OCI-LY3 (cell line): ENCODE measurements around the gene SELL.

Experiments
- H2AFZ ChIP-seq: fragments of 200-600, 300-600 bp; shearing (Covaris generic); 2 replicates; pipeline ENCODE4 v1.6.0; 2014; ENCODE audit warnings: antibody characterized with exemption, low read depth, low read length
- H3K27ac ChIP-seq: fragments of 200-600, 300-600 bp; sonication (generic); 2 replicates; pipeline ENCODE4 v1.5.1; 2014; ENCODE audit warnings: mild to moderate bottlenecking, low read length, moderate library complexity, mixed read lengths
- H3K27me3 ChIP-seq: fragments of 200-600, 300-600 bp; sonication (generic); 2 replicates; pipeline ENCODE4 v1.6.1; 2014; ENCODE audit warnings: low read depth, low read length, mixed read lengths
- H3K36me3 ChIP-seq: fragments of 200-600, 300-600 bp; sonication (generic); replicated peaks from 2 replicates; pipeline ENCODE3; 2014; ENCODE audit warnings: low read depth, low read length, mixed read lengths
- H3K4me1 ChIP-seq: fragments of 300-600, 200-600 bp; sonication (generic); 2 replicates; pipeline ENCODE4 v1.6.1; 2014; ENCODE audit warnings: low read length, mixed read lengths
- H3K4me2 ChIP-seq: fragments of 200-600, 300-600 bp; sonication (generic); 2 replicates; pipeline ENCODE4 v1.6.1; 2014; ENCODE audit warnings: low read length, mixed read lengths
- H3K4me3 ChIP-seq: fragments of 300-600, 200-600 bp; sonication (generic); 2 replicates; pipeline ENCODE4 v1.5.1; 2014; ENCODE audit warnings: antibody characterized with exemption, mild to moderate bottlenecking, low read length, moderate library complexity
- H3K79me2 ChIP-seq: fragments of 300-600, 200-600 bp; shearing (Covaris generic); 2 replicates; pipeline ENCODE4 v1.6.1; 2014; ENCODE audit warnings: mild to moderate bottlenecking, low read length, mixed read lengths
- H3K9ac ChIP-seq: fragments of 300-600, 200-600 bp; shearing (Covaris generic); 2 replicates; pipeline ENCODE4 v1.6.0; 2014; ENCODE audit warnings: mild to moderate bottlenecking, low read length, moderate library complexity
- H3K9me3 ChIP-seq: fragments of 200-600, 300-600 bp; shearing (Covaris generic); 2 replicates; pipeline ENCODE4 v1.6.1; 2014; ENCODE audit warnings: low read length, mixed read lengths; ENCODE audit not compliant: insufficient read depth
- H4K20me1 ChIP-seq: fragments of 200-600, 300-600 bp; sonication (generic); 2 replicates; pipeline ENCODE4 v1.6.1; 2016; ENCODE audit warnings: low read length, mixed read lengths; ENCODE audit not compliant: insufficient read depth
- EZH2phosphoT487 ChIP-seq: fragments of 200-600 bp; shearing (Covaris generic); IDR thresholded peaks from 2 replicates; pipeline ENCODE4 v1.6.1; 2018; ENCODE audit warnings: antibody characterized with exemption, mixed run types, low read depth
- TF ChIP-seq, protein P1 (sequence below): fragments of 200-600, 300-600 bp; sonication (generic); IDR thresholded peaks from 2 replicates; pipeline ENCODE4 v1.5.1; 2014; ENCODE audit warnings: antibody characterized with exemption, low read length, low read depth

SELL gene

DNA sequence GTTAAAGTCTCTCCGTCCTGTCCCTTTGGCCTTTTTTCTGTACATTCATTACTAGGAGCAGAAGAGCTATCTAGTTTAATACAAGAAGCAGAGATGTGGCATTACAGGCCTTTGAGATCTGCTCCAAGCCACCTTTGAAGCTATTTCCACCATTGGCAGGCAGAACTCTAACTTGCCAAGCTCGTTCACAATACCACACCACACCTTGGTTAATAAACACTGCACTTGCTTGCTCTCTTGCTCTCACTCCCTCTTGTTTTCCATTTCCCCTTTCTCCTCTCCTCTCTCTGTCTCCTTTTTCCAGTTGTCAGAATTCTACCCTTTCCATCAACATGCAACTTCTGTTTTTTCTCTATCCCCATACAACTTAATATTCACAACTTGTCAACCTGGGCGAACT is 15.4 kb upstream of the SELL start:
- no peak for TF ChIP-seq EZH2phosphoT487
- TF ChIP-seq, protein P1, sequence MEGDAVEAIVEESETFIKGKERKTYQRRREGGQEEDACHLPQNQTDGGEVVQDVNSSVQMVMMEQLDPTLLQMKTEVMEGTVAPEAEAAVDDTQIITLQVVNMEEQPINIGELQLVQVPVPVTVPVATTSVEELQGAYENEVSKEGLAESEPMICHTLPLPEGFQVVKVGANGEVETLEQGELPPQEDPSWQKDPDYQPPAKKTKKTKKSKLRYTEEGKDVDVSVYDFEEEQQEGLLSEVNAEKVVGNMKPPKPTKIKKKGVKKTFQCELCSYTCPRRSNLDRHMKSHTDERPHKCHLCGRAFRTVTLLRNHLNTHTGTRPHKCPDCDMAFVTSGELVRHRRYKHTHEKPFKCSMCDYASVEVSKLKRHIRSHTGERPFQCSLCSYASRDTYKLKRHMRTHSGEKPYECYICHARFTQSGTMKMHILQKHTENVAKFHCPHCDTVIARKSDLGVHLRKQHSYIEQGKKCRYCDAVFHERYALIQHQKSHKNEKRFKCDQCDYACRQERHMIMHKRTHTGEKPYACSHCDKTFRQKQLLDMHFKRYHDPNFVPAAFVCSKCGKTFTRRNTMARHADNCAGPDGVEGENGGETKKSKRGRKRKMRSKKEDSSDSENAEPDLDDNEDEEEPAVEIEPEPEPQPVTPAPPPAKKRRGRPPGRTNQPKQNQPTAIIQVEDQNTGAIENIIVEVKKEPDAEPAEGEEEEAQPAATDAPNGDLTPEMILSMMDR, result no peak
- no peak overlapping the region for H3K27ac ChIP-seq
- H4K20me1 ChIP-seq, result no peaks in the 10 kb centered on the region
- H3K36me3 ChIP-seq, result no peaks in the 10 kb centered on the region
- no peak overlapping the region for H3K9ac ChIP-seq
- no peak overlapping the region for H2AFZ ChIP-seq
- H3K27me3 ChIP-seq, result no peaks in the 10 kb centered on the region
- H3K79me2 ChIP-seq, result no peaks in the 10 kb centered on the region
- peaks cover 5% of the 10 kb centered on the region; the same call in 1 of the 2 replicates for H3K4me1 ChIP-seq
- H3K4me2 ChIP-seq, result no peak overlapping the region
- H3K9me3 ChIP-seq, result no peaks in the 10 kb centered on the region
- no peak overlapping the region for H3K4me3 ChIP-seq

DNA sequence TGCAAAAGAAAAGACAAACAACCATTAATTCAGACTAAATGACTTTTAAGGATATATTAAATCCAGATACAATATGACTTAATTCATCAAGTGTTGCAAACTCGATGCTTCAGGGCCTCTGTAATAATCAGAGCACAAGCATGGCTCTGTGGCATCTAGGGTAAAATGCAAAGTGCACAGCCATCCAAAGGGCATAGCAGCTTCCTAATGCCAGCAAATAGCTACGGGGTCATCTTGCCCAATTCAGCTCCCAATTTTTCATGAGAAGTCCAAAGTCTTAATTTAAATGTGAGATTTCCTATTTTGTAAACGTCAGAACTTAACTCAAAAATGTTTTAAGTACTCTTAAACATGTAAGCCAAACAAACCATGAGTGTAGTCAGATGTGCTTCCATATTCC is 14.5 kb upstream of the SELL start:
- no peaks in the 10 kb centered on the region for H3K27me3 ChIP-seq
- no peaks in the 10 kb centered on the region for H4K20me1 ChIP-seq
- H3K9ac ChIP-seq, result no peak overlapping the region
- H3K9me3 ChIP-seq, result no peaks in the 10 kb centered on the region
- no peak overlapping the region for H3K4me2 ChIP-seq
- H3K27ac ChIP-seq, result no peak overlapping the region
- TF ChIP-seq, protein P1, result no peak
- no peak for TF ChIP-seq EZH2phosphoT487
- H3K79me2 ChIP-seq, result no peaks in the 10 kb centered on the region
- no peak overlapping the region for H2AFZ ChIP-seq
- no peaks in the 10 kb centered on the region for H3K36me3 ChIP-seq
- peaks cover 5% of the 10 kb centered on the region; the same call in 1 of the 2 replicates for H3K4me1 ChIP-seq
- no peak overlapping the region for H3K4me3 ChIP-seq

DNA sequence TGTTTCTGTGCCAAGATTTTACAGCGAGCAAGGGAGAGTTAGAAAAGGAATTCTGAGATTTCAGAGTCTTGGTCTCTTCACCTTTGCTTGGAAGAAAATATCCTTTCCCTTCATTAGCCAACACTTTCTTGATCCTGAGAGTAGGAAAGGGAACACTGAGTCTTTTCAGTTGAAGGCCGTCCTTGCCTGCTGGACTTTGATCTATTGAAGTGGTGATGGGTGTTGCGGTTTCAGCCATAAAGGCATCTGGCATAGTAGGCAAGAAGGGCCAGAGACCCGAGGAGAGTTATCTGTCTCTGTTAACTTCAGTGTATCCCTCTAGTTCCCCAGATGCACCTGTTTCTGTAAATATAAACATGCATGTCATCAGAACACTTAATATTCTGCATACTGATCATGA is 12.7 kb upstream of the SELL start:
- H3K36me3 ChIP-seq, result no peaks in the 10 kb centered on the region
- H3K4me1 ChIP-seq, result no peaks in the 10 kb centered on the region
- no peaks in the 10 kb centered on the region for H3K79me2 ChIP-seq
- no peaks in the 10 kb centered on the region for H4K20me1 ChIP-seq
- no peaks in the 10 kb centered on the region for H3K27me3 ChIP-seq
- H3K9ac ChIP-seq, result no peak overlapping the region
- no peak overlapping the region for H2AFZ ChIP-seq
- H3K9me3 ChIP-seq, result no peaks in the 10 kb centered on the region
- H3K4me3 ChIP-seq, result no peak overlapping the region
- no peak for TF ChIP-seq EZH2phosphoT487
- TF ChIP-seq, protein P1, result no peak
- H3K4me2 ChIP-seq, result no peak overlapping the region
- H3K27ac ChIP-seq, result no peak overlapping the region

DNA sequence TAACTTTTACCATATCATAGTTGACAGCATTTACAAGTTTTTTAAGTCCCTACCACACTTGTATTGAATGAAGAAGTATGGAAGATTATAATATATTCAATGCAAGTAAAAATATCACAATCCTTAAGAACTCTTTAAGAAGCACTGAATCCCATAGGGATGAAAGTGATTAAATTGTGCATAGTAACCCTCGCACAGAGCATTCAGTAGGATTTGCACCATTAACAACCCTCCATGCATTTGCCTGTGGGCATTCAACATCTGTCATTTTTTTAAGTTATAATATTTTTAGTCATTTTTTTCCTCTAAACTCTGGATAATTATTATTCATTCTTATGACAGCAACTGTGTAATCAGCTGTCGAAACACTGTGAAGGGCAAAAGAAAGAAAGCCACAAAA is 12.3 kb upstream of the SELL start:
- Histone ChIP-seq H3K4me1 (no peaks in the 10 kb centered on the region), H3K4me3 (no peak overlapping the region), H3K4me2 (no peak overlapping the region), H3K9me3 (no peaks in the 10 kb centered on the region), H2AFZ (no peak overlapping the region), H3K27me3 (no peaks in the 10 kb centered on the region), H4K20me1 (no peaks in the 10 kb centered on the region), H3K27ac (no peak overlapping the region), H3K36me3 (no peaks in the 10 kb centered on the region), H3K9ac (no peak overlapping the region), H3K79me2 (no peaks in the 10 kb centered on the region)
- TF ChIP-seq, protein P1, result no peak
- TF ChIP-seq EZH2phosphoT487, result no peak
